Natural killer cell (primary cell): ENCODE results near the gene KAZN. TPM values are rescaled to one million over a fixed set of nuclear protein-coding genes. Genes with fewer than 3 reads are reported as not detected.

Experiments used
- ATAC-seq, 3 donors: fragments of 150-1000 bp in 2 of 3; fragments of 200-7000 bp in 1 of 3; cut with Tn5 transposase; 1 replicate in 1 of 3; 2 replicates in 2 of 3; pipeline ENCODE4 v1.10.0; 2021; ENCODE audit warnings: mild to moderate bottlenecking in 2 of 3, moderate library complexity in 2 of 3
- DNase-seq, 2 donors: peaks; one replicate each; pipeline versions ENCODE4 v3.0.0 to v3.0.0-alpha.2; 2013 to 2021; ENCODE audit warnings: mixed read lengths in 1 of 2
- H3K27ac ChIP-seq: one replicate; pipeline ENCODE4 v1.5.1; 2013; ENCODE audit warnings: mild to moderate bottlenecking, low read length
- H3K27me3 ChIP-seq: one replicate; pipeline ENCODE4 v1.6.1; 2013; ENCODE audit warnings: low read length; ENCODE audit not compliant: control insufficient read depth, insufficient read depth
- H3K36me3 ChIP-seq: one replicate; pipeline ENCODE4 v1.6.1; 2013; ENCODE audit warnings: low read length; ENCODE audit not compliant: control insufficient read depth, insufficient read depth
- H3K4me1 ChIP-seq: one replicate; pipeline ENCODE4 v1.6.1; 2013; ENCODE audit warnings: low read length; ENCODE audit not compliant: control insufficient read depth, insufficient read depth
- H3K4me3 ChIP-seq: one replicate; pipeline ENCODE4 v1.5.1; 2013; ENCODE audit warnings: low read length
- H3K9me3 ChIP-seq: one replicate; pipeline ENCODE4 v1.6.1; 2013; ENCODE audit warnings: low read length; ENCODE audit not compliant: control insufficient read depth, insufficient read depth
- H3K27ac Mint-ChIP-seq, 2 donors: one replicate each; pipeline ENCODE4 v1.8.0; 2022; ENCODE audit warnings: mild to moderate bottlenecking in 2 of 2, mixed read lengths in 2 of 2, moderate library complexity in 1 of 2
- H3K27me3 Mint-ChIP-seq, 2 donors: one replicate each; pipeline ENCODE4 v1.8.0; 2022; ENCODE audit warnings: low read depth in 2 of 2, mixed read lengths in 2 of 2
- H3K36me3 Mint-ChIP-seq: one replicate; pipeline ENCODE4 v1.8.0; 2022; ENCODE audit warnings: mixed read lengths
- H3K4me1 Mint-ChIP-seq, 2 donors: one replicate each; pipeline ENCODE4 v1.8.0; 2022; ENCODE audit warnings: mixed read lengths in 2 of 2
- H3K4me3 Mint-ChIP-seq: one replicate; pipeline ENCODE4 v1.8.0; 2022; ENCODE audit warnings: mild to moderate bottlenecking, moderate library complexity, mixed read lengths
- H3K9me3 Mint-ChIP-seq, 2 donors: one replicate each; pipeline ENCODE4 v1.8.0; 2022; ENCODE audit warnings: mixed read lengths in 2 of 2
- WGBS: methylation state at CpG from one replicate; pipeline ENCODE4 v1.1.7; 2013; ENCODE audit warnings: missing lambda C conversion rate; ENCODE audit not compliant: insufficient coverage; 5-methylcytosine and 5-hydroxymethylcytosine counted together
- intact Hi-C: fragments of 100-400 bp; cut with micrococcal nuclease; formaldehyde crosslinking; loops from one replicate; pipeline ENCODE4 v1.14.2; 2022
- total RNA-seq, 4 donors: library from RNA; stranded (reverse); fragments of 120-200 nt in 1 of 4; gene quantifications; one replicate each; pipeline versions ENCODE4 v1.2.3 to v1.2.4, GENCODE V29; 2013 to 2022
- TF ChIP-seq, protein P1 (sequence below): fragments of 200-600 bp; IDR thresholded peaks from one replicate; pipeline ENCODE4 v1.8.0; 2022; ENCODE audit warnings: antibody characterized with exemption

KAZN gene
- total RNA-seq, 3 donors from 2014 or later (not counting 1 experiment from before 2014, with no cell fraction given): 1.2 to 2.0 (median 1.7) TPM

GRCh38 chr1:14602136-14602535 lies 3.7 kb downstream of the KAZN start:
- DNase-seq (no peak), ATAC-seq (no peak)
- intact Hi-C loops: no loop called here
- peaks cover 8% of the 10 kb centered on the region for H3K27me3 ChIP-seq
- no peaks in the 10 kb centered on the region for H3K9me3 ChIP-seq
- 68% methylated on average over 9 of the region's 9 CpGs for WGBS
- H3K9me3 Mint-ChIP-seq: no peaks in the 10 kb centered on the region
- H3K4me3 ChIP-seq: no peak overlapping the region
- H3K4me3 Mint-ChIP-seq: no peak overlapping the region
- H3K4me1 ChIP-seq: no peaks in the 10 kb centered on the region
- H3K36me3 Mint-ChIP-seq: no peaks in the 10 kb centered on the region
- H3K27ac Mint-ChIP-seq: no peak overlapping the region
- no peaks in the 10 kb centered on the region for H3K36me3 ChIP-seq
- H3K27me3 Mint-ChIP-seq: peaks cover 39 to 77% of the 10 kb centered on the region in 2 donors
- TF ChIP-seq, protein P1, sequence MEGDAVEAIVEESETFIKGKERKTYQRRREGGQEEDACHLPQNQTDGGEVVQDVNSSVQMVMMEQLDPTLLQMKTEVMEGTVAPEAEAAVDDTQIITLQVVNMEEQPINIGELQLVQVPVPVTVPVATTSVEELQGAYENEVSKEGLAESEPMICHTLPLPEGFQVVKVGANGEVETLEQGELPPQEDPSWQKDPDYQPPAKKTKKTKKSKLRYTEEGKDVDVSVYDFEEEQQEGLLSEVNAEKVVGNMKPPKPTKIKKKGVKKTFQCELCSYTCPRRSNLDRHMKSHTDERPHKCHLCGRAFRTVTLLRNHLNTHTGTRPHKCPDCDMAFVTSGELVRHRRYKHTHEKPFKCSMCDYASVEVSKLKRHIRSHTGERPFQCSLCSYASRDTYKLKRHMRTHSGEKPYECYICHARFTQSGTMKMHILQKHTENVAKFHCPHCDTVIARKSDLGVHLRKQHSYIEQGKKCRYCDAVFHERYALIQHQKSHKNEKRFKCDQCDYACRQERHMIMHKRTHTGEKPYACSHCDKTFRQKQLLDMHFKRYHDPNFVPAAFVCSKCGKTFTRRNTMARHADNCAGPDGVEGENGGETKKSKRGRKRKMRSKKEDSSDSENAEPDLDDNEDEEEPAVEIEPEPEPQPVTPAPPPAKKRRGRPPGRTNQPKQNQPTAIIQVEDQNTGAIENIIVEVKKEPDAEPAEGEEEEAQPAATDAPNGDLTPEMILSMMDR: no peak
- H3K4me1 Mint-ChIP-seq: peaks cover 0 to 4% of the 10 kb centered on the region in 2 donors
- no peak overlapping the region for H3K27ac ChIP-seq

DNA sequence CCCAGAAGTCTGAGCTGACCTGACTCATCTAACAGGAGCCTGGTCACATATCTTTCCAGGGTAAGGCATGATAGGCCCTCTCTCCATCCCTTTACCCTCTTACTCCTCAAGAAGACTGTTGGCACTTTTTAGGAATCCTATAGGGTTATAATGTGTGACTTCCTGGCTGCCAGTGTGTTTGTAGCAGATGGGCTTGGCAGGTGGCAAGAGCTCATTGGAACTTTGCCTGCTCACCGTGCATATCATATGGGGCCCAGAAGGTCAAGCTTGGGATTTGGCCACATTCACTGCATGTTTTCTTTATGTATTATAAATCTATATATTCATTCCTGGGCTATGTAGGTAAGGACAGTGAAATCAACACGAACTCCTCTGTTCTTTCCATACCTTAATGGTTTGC lies 5.2 kb downstream of the KAZN start:
- no peak overlapping the region for H3K4me3 ChIP-seq
- peaks cover 0 to 4% of the 10 kb centered on the region in 2 donors for H3K4me1 Mint-ChIP-seq
- no peaks in the 10 kb centered on the region for H3K4me1 ChIP-seq
- no CpG with 5 or more reads among the region's 2 CpGs for WGBS
- intact Hi-C loops: no loop called here
- peaks cover 30 to 82% of the 10 kb centered on the region in 2 donors for H3K27me3 Mint-ChIP-seq
- no peak overlapping the region for H3K27ac ChIP-seq
- H3K36me3 Mint-ChIP-seq: no peaks in the 10 kb centered on the region
- no peak overlapping the region for H3K27ac Mint-ChIP-seq
- peaks cover 4% of the 10 kb centered on the region for H3K27me3 ChIP-seq
- no peaks in the 10 kb centered on the region for H3K36me3 ChIP-seq
- no peak for ATAC-seq
- DNase-seq: no peak
- TF ChIP-seq, protein P1: no peak
- H3K9me3 Mint-ChIP-seq: no peaks in the 10 kb centered on the region
- no peak overlapping the region for H3K4me3 Mint-ChIP-seq
- H3K9me3 ChIP-seq: no peaks in the 10 kb centered on the region

DNA sequence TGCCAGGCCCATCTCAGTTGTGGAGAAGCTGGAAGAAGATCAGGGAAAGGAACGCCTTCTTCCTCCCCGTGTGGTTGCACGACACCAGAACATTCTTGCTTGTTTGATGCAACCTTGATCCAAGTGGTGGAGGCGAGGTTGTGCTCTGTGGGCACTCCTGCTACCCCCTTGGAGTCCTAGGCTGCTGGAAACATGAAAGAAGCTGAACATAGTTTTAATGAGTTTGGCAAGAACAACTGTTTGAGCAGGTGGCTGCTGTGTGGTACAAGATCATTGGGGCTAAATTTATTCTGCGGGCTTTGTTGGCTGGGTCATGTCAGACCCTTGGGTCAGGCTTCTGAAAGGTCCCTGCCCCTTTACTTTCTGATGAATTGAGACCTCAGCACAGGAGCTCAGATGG lies 5.9 kb downstream of the KAZN start:
- Mint-ChIP-seq H3K36me3 (no peaks in the 10 kb centered on the region), H3K27me3 (peaks cover 25 to 84% of the 10 kb centered on the region in 2 donors), H3K4me3 (no peak overlapping the region), H3K9me3 (no peaks in the 10 kb centered on the region), H3K27ac (no peak overlapping the region), H3K4me1 (peaks cover 0 to 4% of the 10 kb centered on the region in 2 donors)
- WGBS: 90% methylated on average over 5 of the region's 5 CpGs
- Histone ChIP-seq H3K27me3 (peaks cover under 1% of the 10 kb centered on the region), H3K36me3 (no peaks in the 10 kb centered on the region), H3K4me3 (no peak overlapping the region), H3K27ac (no peak overlapping the region), H3K4me1 (no peaks in the 10 kb centered on the region), H3K9me3 (no peaks in the 10 kb centered on the region)
- DNase-seq (no peak), ATAC-seq (no peak)
- TF ChIP-seq, protein P1: no peak
- intact Hi-C loops: no loop called here

DNA sequence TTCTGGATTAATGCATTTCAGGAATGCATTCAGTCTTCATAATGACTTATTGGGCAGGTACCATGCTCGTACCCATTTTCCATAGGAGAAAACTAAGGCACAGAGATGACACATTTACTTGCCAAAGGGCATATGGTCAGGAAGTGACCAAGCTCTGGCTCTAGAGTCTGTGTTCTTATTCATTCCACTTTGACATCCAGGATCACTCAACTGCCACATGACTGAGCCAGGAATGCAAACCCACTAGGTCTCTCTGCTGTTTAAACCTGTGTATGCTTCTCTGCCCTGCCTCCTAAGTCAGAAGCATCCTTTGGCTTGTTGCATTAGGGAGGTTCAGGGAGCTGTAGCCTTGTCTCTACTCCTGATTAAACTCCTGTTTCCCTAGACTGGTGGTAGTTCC lies 7.5 kb downstream of the KAZN start:
- Histone ChIP-seq H3K9me3 (no peaks in the 10 kb centered on the region), H3K4me1 (no peaks in the 10 kb centered on the region), H3K27me3 (no peaks in the 10 kb centered on the region), H3K4me3 (no peak overlapping the region), H3K36me3 (no peaks in the 10 kb centered on the region), H3K27ac (no peak overlapping the region)
- no peaks in the 10 kb centered on the region for H3K9me3 Mint-ChIP-seq
- intact Hi-C loops: no loop called here
- H3K4me1 Mint-ChIP-seq: no peaks in the 10 kb centered on the region
- WGBS: 77% methylated on average over 1 of the region's 1 CpG
- H3K27ac Mint-ChIP-seq: no peak overlapping the region
- TF ChIP-seq, protein P1: no peak
- no peaks in the 10 kb centered on the region for H3K36me3 Mint-ChIP-seq
- no peak overlapping the region for H3K4me3 Mint-ChIP-seq
- ATAC-seq (no peak), DNase-seq (no peak)
- peaks cover 20 to 69% of the 10 kb centered on the region in 2 donors for H3K27me3 Mint-ChIP-seq
